ENCODE results near the gene PPM1H. TPM values are rescaled to one million over a fixed set of nuclear protein-coding genes. Genes with fewer than 3 reads are reported as not detected.

The PPM1H gene
- total RNA-seq, 1 donor from 2014 or later = 3.9 TPM

GRCh38 chr12:62751810-62752155 lies 183.2 kb downstream of the PPM1H start:
- no peak overlapping the region for H3K4me3 ChIP-seq (ENCODE audit: low read depth, low read length)
- TF ChIP-seq, protein P1, sequence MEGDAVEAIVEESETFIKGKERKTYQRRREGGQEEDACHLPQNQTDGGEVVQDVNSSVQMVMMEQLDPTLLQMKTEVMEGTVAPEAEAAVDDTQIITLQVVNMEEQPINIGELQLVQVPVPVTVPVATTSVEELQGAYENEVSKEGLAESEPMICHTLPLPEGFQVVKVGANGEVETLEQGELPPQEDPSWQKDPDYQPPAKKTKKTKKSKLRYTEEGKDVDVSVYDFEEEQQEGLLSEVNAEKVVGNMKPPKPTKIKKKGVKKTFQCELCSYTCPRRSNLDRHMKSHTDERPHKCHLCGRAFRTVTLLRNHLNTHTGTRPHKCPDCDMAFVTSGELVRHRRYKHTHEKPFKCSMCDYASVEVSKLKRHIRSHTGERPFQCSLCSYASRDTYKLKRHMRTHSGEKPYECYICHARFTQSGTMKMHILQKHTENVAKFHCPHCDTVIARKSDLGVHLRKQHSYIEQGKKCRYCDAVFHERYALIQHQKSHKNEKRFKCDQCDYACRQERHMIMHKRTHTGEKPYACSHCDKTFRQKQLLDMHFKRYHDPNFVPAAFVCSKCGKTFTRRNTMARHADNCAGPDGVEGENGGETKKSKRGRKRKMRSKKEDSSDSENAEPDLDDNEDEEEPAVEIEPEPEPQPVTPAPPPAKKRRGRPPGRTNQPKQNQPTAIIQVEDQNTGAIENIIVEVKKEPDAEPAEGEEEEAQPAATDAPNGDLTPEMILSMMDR (conservative IDR thresholded peaks at IDR 0.05; ENCODE audit: low read depth, low read length) = no peak
- DNase-seq (ENCODE audit: low read depth) = no peak

GRCh38 chr12:62750941-62751809 lies 183.8 kb downstream of the PPM1H start:
- H3K4me3 ChIP-seq (ENCODE audit: low read depth, low read length) = no peak overlapping the region
- TF ChIP-seq, protein P1 (conservative IDR thresholded peaks at IDR 0.05; ENCODE audit: low read depth, low read length) = no peak
- DNase-seq (ENCODE audit: low read depth) = no peak

GRCh38 chr12:62749586-62749985 lies 185.4 kb downstream of the PPM1H start:
- H3K4me3 ChIP-seq (ENCODE audit: low read depth, low read length) = no peak overlapping the region
- no peak for DNase-seq (ENCODE audit: low read depth)
- TF ChIP-seq, protein P1 (conservative IDR thresholded peaks at IDR 0.05; ENCODE audit: low read depth, low read length) = no peak

DNA sequence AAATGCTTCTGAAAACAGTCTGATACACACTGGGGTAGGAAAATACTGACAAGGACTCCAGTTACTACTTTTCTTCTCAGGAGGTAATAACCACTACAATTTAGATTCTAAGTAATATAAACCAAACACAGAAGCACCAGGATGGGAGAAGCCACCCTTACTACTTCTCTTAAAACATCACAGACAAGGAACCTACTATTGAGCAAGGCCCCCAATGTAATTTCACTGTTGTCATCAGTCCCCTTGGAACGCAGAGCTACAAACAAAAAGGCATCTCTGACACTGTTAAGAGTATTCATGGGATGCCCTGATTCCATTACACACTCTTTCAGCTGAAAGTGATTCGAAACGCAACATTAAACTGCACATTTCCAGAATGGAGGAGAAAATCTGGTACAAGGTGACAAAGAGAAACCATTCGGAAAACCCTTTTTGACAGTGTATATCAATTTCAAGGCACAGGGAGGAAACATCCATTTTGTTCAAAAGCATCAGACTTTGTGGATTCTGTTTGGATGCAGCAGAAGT lies 185.9 kb downstream of the PPM1H start:
- no peak overlapping the region for H3K4me3 ChIP-seq (ENCODE audit: low read depth, low read length)
- DNase-seq (ENCODE audit: low read depth) = no peak
- TF ChIP-seq, protein P1 (conservative IDR thresholded peaks at IDR 0.05; ENCODE audit: low read depth, low read length) = no peak

DNA sequence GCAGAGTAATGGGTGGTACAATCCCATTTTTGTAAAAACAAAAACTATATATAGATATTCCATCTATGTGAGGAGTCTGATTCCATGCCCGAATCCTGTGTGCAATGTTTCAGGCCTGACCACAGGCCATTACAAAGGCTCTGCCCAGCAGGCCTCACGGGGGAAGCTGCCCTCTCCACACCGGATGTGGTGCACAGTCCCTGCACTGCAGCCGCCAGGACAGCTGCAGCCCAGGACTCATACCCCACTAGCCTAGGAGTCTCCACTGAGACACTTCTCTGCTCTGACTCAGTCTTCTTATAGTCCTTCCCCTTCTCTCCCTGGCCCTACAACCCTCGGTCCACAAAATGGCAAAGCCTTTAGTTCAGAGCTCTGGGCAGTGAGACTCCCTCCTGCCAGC lies 190.4 kb downstream of the PPM1H start:
- H3K4me3 ChIP-seq (ENCODE audit: low read depth, low read length) = no peak overlapping the region
- no peak for DNase-seq (ENCODE audit: low read depth)
- TF ChIP-seq, protein P1 (conservative IDR thresholded peaks at IDR 0.05; ENCODE audit: low read depth, low read length) = no peak

- no peak for DNase-seq (ENCODE audit: low read depth)
- TF ChIP-seq, protein P1 (conservative IDR thresholded peaks at IDR 0.05; ENCODE audit: low read depth, low read length) = no peak
Observed at GRCh38 chr12:62739266-62740015, 195.5 kb downstream of the PPM1H start.

More at GRCh38 chr12:62739266-62740015, 195.5 kb downstream of the PPM1H start:
- H3K4me3 ChIP-seq (ENCODE audit: low read depth, low read length) = no peak overlapping the region
